ENCODE results near the gene RAB40C. TPM values are rescaled to one million over a fixed set of nuclear protein-coding genes. Genes with fewer than 3 reads are reported as not detected.

Gene RAB40C
- total RNA-seq, 1 donor from 2014 or later: 20.0 TPM

- TF ChIP-seq CTCF (IDR thresholded peaks at IDR 0.05): no peak
- peaks cover 5% of the 10 kb centered on the region for H3K4me1 Mint-ChIP-seq (ENCODE audit: unreplicated experiment)
- no peaks in the 10 kb centered on the region for H3K27me3 Mint-ChIP-seq (ENCODE audit: unreplicated experiment)
- H3K9me3 Mint-ChIP-seq (ENCODE audit: unreplicated experiment): no peaks in the 10 kb centered on the region
- H3K4me3 Mint-ChIP-seq (ENCODE audit: unreplicated experiment): no peak overlapping the region
- peaks cover 2% of the 10 kb centered on the region for H3K36me3 Mint-ChIP-seq (ENCODE audit: unreplicated experiment)
- no peak overlapping the region for H3K27ac Mint-ChIP-seq (ENCODE audit: unreplicated experiment)
- DNase-seq (ENCODE audit: extremely low spot score, unreplicated experiment): no peak
Observed at GRCh38 chr16:580946-581498, 8.8 kb upstream of the RAB40C start.

GRCh38 chr16:582218-582613 is 7.7 kb upstream of the RAB40C start:
- no peak for DNase-seq (ENCODE audit: extremely low spot score, unreplicated experiment)
- Mint-ChIP-seq H3K4me1 (ENCODE audit: unreplicated experiment) (no peaks in the 10 kb centered on the region), H3K27me3 (ENCODE audit: unreplicated experiment) (no peaks in the 10 kb centered on the region), H3K27ac (ENCODE audit: unreplicated experiment) (no peak overlapping the region), H3K36me3 (ENCODE audit: unreplicated experiment) (no peaks in the 10 kb centered on the region), H3K4me3 (ENCODE audit: unreplicated experiment) (no peak overlapping the region), H3K9me3 (ENCODE audit: unreplicated experiment) (no peaks in the 10 kb centered on the region)
- TF ChIP-seq CTCF (IDR thresholded peaks at IDR 0.05): no peak

- H3K4me1 Mint-ChIP-seq (ENCODE audit: unreplicated experiment): peaks cover 4% of the 10 kb centered on the region
- no peak for TF ChIP-seq CTCF (IDR thresholded peaks at IDR 0.05)
- no peak overlapping the region for H3K4me3 Mint-ChIP-seq (ENCODE audit: unreplicated experiment)
- no peak overlapping the region for H3K27ac Mint-ChIP-seq (ENCODE audit: unreplicated experiment)
- no peaks in the 10 kb centered on the region for H3K27me3 Mint-ChIP-seq (ENCODE audit: unreplicated experiment)
- no peaks in the 10 kb centered on the region for H3K9me3 Mint-ChIP-seq (ENCODE audit: unreplicated experiment)
- DNase-seq (ENCODE audit: extremely low spot score, unreplicated experiment): no peak
- no peaks in the 10 kb centered on the region for H3K36me3 Mint-ChIP-seq (ENCODE audit: unreplicated experiment)
Observed at GRCh38 chr16:582614-583331, 7.1 kb upstream of the RAB40C start.

- Mint-ChIP-seq H3K36me3 (ENCODE audit: unreplicated experiment) (no peaks in the 10 kb centered on the region), H3K4me3 (ENCODE audit: unreplicated experiment) (no peak overlapping the region), H3K9me3 (ENCODE audit: unreplicated experiment) (no peaks in the 10 kb centered on the region), H3K27ac (ENCODE audit: unreplicated experiment) (no peak overlapping the region), H3K27me3 (ENCODE audit: unreplicated experiment) (no peaks in the 10 kb centered on the region), H3K4me1 (ENCODE audit: unreplicated experiment) (peaks cover 10% of the 10 kb centered on the region)
- no peak for TF ChIP-seq CTCF (IDR thresholded peaks at IDR 0.05)
- no peak for DNase-seq (ENCODE audit: extremely low spot score, unreplicated experiment)
Observed at GRCh38 chr16:583470-583814, 6.4 kb upstream of the RAB40C start.

DNA sequence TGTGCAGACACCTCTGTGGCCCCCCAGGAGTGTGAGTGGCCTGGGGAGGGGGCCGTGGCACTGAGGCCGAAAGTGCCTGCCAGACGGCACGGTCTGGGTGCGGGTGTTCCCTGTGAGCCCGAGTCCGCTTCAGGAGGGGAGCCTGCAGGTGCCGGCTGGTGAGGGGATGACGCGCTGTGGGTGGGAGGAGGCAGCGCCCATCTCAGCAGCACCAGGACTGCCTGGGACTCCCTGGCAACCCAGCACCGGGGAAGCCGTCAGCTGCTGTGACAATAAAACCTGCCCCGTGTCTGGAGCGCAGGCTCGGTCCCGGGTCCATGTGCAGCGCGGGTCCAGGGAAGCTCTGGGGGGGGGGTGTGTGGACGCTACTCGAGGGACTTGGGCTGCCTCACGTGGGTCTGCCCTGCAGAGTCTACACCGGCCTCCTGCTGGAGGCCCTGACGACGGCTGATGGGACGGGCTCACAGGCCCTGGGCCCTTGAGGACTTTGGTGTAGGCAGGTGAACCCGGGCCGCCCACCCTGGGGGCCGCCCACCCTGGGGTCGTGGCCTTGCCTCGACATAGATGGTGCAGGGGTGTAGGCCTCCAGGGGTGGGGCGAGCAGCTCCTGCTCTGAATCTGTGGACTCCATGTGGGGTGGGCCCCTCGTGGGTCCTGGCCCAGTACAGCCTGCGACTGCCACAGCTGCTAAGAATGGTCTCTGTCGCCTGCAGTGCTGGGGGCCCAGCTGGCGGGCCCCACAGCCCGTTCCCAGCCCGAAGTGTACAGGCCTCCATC is 5.9 kb upstream of the RAB40C start:
- Mint-ChIP-seq H3K27me3 (ENCODE audit: unreplicated experiment) (no peaks in the 10 kb centered on the region), H3K4me1 (ENCODE audit: unreplicated experiment) (peaks cover 11% of the 10 kb centered on the region), H3K4me3 (ENCODE audit: unreplicated experiment) (no peak overlapping the region), H3K27ac (ENCODE audit: unreplicated experiment) (no peak overlapping the region), H3K36me3 (ENCODE audit: unreplicated experiment) (no peaks in the 10 kb centered on the region), H3K9me3 (ENCODE audit: unreplicated experiment) (no peaks in the 10 kb centered on the region)
- TF ChIP-seq CTCF (IDR thresholded peaks at IDR 0.05): no peak
- DNase-seq (ENCODE audit: extremely low spot score, unreplicated experiment): no peak
